Neutrophil (primary cell): ENCODE measurements around the gene PNLIPRP2.

Source experiments
- H3K27ac ChIP-seq: fragments of 200-600 bp; sonication (generic); 2 replicates; pipeline ENCODE4 v1.5.1; 2016; ENCODE audit warnings: mild to moderate bottlenecking, moderate library complexity
- H3K27me3 ChIP-seq: fragments of 200-600 bp; sonication (generic); 2 replicates; pipeline ENCODE4 v1.6.0; 2016; ENCODE audit warnings: mild to moderate bottlenecking
- H3K36me3 ChIP-seq: fragments of 200-600 bp; sonication (generic); 2 replicates; pipeline ENCODE4 v1.5.1; 2017
- H3K4me1 ChIP-seq, 2 experiments: fragments of 200-600 bp in 1 of 2; sonication (generic) in 1 of 2; 1 replicate in 1 of 2; 2 replicates in 1 of 2; pipeline versions ENCODE4 v1.5.1 to v1.6.1; 2013 to 2016; ENCODE audit warnings: low read depth in 1 of 2, low read length in 1 of 2, mild to moderate bottlenecking in 1 of 2, moderate library complexity in 1 of 2; ENCODE audit not compliant: control insufficient read depth in 1 of 2, insufficient read depth in 1 of 2
- H3K4me3 ChIP-seq, 2 experiments: fragments of 200-600 bp in 1 of 2; sonication (generic) in 1 of 2; 1 replicate in 1 of 2; 2 replicates in 1 of 2; pipeline ENCODE4 v1.5.1; 2013 to 2016; ENCODE audit warnings: low read depth in 1 of 2, low read length in 1 of 2, mild to moderate bottlenecking in 1 of 2, moderate library complexity in 1 of 2
- H3K9me3 ChIP-seq: fragments of 200-600 bp; sonication (generic); 2 replicates; pipeline ENCODE4 v1.5.1; 2016
- TF ChIP-seq, protein P1 (sequence below): fragments of 200-600 bp; sonication (generic); IDR thresholded peaks from 2 replicates; pipeline ENCODE4 v1.5.1; 2016; ENCODE audit warnings: antibody characterized with exemption

Gene PNLIPRP2

DNA sequence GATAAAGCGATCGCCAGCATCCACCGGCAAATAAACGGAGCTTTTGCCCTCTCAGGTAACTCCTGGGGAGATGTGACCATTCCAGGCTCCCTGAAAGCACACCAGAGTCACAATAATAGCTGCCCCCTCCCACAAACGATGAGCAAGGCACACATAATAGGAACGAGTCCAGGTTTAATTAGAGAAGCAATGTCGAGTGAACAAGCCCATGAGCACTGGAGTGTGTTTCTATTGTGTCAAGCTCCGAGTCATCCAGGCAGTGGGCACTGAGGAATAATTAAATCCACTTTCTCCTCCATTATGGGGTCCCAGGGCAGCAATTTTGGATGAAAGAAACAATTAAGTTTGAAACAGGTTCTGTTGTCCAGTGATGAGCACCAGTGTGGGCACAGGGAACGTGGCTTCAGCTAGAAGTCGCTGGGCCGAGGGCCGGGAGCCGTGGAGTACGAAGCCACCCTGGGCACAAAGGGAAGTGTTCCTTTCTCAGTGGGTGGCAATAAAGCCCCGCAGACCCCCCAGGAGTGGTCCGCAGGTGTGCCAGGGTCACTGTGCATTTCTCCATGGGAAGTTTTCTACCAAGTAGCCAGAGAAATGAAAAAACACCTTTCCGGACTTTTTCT, 12.0 kb downstream of the PNLIPRP2 start:
- TF ChIP-seq, protein P1, sequence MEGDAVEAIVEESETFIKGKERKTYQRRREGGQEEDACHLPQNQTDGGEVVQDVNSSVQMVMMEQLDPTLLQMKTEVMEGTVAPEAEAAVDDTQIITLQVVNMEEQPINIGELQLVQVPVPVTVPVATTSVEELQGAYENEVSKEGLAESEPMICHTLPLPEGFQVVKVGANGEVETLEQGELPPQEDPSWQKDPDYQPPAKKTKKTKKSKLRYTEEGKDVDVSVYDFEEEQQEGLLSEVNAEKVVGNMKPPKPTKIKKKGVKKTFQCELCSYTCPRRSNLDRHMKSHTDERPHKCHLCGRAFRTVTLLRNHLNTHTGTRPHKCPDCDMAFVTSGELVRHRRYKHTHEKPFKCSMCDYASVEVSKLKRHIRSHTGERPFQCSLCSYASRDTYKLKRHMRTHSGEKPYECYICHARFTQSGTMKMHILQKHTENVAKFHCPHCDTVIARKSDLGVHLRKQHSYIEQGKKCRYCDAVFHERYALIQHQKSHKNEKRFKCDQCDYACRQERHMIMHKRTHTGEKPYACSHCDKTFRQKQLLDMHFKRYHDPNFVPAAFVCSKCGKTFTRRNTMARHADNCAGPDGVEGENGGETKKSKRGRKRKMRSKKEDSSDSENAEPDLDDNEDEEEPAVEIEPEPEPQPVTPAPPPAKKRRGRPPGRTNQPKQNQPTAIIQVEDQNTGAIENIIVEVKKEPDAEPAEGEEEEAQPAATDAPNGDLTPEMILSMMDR: no peak
- Histone ChIP-seq H3K4me1 (no peaks in the 10 kb centered on the region), H3K9me3 (no peaks in the 10 kb centered on the region), H3K4me3 (no peak overlapping the region), H3K27me3 (peaks cover 23% of the 10 kb centered on the region), H3K27ac (no peak overlapping the region), H3K36me3 (no peaks in the 10 kb centered on the region)

DNA sequence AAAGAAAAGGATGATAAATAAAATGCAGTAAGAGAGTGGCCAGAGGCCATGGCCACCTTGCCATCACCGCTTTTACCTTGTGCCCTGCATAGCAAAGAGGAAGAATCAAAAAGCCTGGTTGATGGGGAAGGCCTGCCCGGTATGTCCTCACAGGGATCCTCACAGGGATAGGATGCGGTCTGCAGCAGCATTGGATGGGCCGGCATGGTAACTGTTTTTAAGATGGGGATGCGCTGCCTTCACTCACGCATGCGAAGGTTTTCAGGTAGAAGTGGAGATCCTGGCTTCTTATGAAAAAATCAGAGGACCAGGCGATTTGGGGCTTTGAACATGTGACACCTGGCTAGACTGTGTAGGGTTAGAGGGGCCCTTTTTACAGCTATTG, 12.5 kb downstream of the PNLIPRP2 start:
- TF ChIP-seq, protein P1: no peak

DNA sequence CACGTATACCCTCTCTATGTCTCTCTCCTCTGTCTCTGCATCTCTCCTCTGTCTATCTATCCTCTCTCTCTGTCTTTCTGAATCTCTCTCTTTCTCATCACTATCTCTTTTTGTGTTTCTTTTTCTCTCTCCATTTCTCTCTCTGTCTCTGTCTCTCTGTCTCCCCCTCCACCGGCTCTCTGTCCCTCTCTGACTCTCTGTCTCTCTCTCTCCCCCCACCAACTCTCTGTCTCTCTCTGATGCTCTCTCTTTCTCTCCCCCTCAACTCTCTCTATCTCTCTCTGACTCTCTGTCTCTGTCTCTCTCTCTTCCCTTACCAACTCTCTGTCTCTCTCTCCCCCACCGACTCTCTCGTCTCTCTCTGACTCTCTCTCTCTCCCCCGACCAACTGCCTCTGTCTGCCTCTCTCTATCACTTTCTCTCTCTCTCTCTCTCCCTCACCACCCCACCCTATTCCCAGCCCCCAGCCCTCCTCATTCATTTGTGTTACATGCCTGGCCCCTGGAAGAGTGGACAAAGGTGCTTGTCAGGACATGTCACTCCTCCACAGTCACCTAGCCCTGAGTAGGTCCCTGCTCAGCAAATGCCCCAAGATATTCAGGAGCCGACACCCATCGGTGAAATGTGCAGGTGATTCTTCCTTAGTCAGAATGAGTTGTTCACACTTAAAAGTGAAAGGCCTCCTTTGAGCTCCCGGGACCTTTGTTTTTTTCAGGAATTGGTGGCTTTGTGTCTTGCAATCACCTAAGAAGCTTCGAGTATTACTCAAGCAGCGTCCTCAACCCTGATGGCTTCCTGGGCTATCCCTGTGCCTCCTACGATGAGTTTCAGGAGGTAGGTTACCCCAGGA, 13.6 kb downstream of the PNLIPRP2 start:
- TF ChIP-seq, protein P1: no peak
- Histone ChIP-seq H3K4me1 (no peaks in the 10 kb centered on the region), H3K27me3 (peaks cover 8% of the 10 kb centered on the region)

More for the DNA sequence above, 12.5 kb downstream of the PNLIPRP2 start:
- H3K27me3 ChIP-seq: peaks cover 18% of the 10 kb centered on the region
- no peaks in the 10 kb centered on the region for H3K9me3 ChIP-seq
- H3K4me3 ChIP-seq: no peak overlapping the region
- no peaks in the 10 kb centered on the region for H3K36me3 ChIP-seq
- no peaks in the 10 kb centered on the region for H3K4me1 ChIP-seq
- no peak overlapping the region for H3K27ac ChIP-seq

DNA sequence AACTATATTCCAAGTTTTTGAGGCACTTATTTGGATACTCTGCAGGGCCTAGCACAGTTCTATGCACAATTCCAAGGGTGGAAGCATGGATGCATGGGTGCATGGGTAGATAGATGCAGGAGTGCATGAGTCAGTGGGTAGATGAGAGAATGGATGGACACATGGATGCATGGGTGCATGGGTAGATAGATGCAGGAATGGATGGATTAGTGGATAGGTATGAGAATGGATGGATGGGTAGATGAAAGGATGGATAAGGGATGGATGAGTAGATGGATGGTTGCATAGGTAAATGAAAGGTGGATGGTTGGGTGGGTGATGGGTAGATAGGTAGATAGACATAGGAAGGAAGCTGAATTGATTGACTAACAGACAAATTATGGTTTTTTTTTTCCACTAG, 15.6 kb downstream of the PNLIPRP2 start:
- Histone ChIP-seq H3K27me3 (no peaks in the 10 kb centered on the region), H3K4me3 (no peak overlapping the region), H3K36me3 (no peaks in the 10 kb centered on the region), H3K9me3 (no peaks in the 10 kb centered on the region), H3K27ac (no peak overlapping the region), H3K4me1 (no peaks in the 10 kb centered on the region)
- TF ChIP-seq, protein P1: no peak

More for the DNA sequence above, 13.6 kb downstream of the PNLIPRP2 start:
- Histone ChIP-seq H3K36me3 (no peaks in the 10 kb centered on the region), H3K4me3 (no peak overlapping the region), H3K27ac (no peak overlapping the region), H3K9me3 (no peaks in the 10 kb centered on the region)

DNA sequence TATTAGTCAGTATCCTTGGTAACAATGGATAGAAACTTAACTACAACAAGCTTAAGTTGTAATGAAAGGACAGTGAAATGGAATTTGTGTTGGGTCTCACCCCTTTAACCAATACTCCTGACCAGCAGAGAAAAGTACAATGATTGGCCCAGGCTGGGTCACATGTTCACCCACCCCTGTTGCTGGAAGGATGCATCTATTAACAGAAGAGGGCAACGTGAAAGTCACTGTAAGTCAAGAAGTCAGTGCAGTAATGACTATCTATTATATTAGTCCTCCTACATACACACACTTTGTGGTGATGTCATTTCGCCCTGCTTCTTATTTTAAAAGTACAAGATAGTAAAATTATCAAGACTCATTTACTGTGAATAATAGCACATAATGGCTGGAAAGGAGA, 16.2 kb downstream of the PNLIPRP2 start:
- H3K9me3 ChIP-seq: no peaks in the 10 kb centered on the region
- H3K36me3 ChIP-seq: no peaks in the 10 kb centered on the region
- no peak overlapping the region for H3K4me3 ChIP-seq
- no peaks in the 10 kb centered on the region for H3K27me3 ChIP-seq
- no peaks in the 10 kb centered on the region for H3K4me1 ChIP-seq
- H3K27ac ChIP-seq: no peak overlapping the region
- TF ChIP-seq, protein P1: no peak
